Osteoblast (primary cell): ENCODE data around the gene ADCY4. TPM values are rescaled to one million over a fixed set of nuclear protein-coding genes. Genes with fewer than 3 reads are reported as not detected.
"Not testable (repeated sequence)": the region's sequence is repeated elsewhere in the genome, so short reads cannot be mapped to it uniquely, and the experiment has no call there.

Experiments
- DNase-seq: peaks from one replicate; pipeline ENCODE4 v3.0.0; 2011; ENCODE audit warnings: low spot score, mixed read lengths; ENCODE audit not compliant: insufficient read length; ENCODE audit errors: missing footprints
- H2AFZ ChIP-seq: 2 replicates; pipeline ENCODE4 v1.6.0; 2011; ENCODE audit warnings: mild to moderate bottlenecking, low read length
- H3K27ac ChIP-seq: 2 replicates; pipeline ENCODE4 v1.5.1; 2011; ENCODE audit warnings: mild to moderate bottlenecking, low read depth, low read length, moderate library complexity
- H3K27me3 ChIP-seq: 2 replicates; pipeline ENCODE4 v1.6.0; 2012; ENCODE audit warnings: mild to moderate bottlenecking, control low read depth, inconsistent platforms, low read length, moderate library complexity; ENCODE audit not compliant: insufficient read depth
- H3K36me3 ChIP-seq: 2 replicates; pipeline ENCODE4 v1.5.1; 2011; ENCODE audit warnings: mild to moderate bottlenecking, low read length, control low read depth, moderate library complexity; ENCODE audit not compliant: insufficient read depth
- H3K4me1 ChIP-seq: 2 replicates; pipeline ENCODE4 v1.5.1; 2011; ENCODE audit warnings: mild to moderate bottlenecking, low read length, control low read depth, moderate library complexity; ENCODE audit not compliant: insufficient read depth
- H3K4me2 ChIP-seq: 2 replicates; pipeline ENCODE4 v1.6.0; 2011; ENCODE audit warnings: mild to moderate bottlenecking, low read length; ENCODE audit not compliant: insufficient read depth
- H3K4me3 ChIP-seq: fragments of 200-600 bp; sonication (generic); 3 replicates; pipeline ENCODE4 v1.5.1; 2012; ENCODE audit warnings: mild to moderate bottlenecking, low read length, inconsistent platforms; ENCODE audit not compliant: insufficient read depth
- H3K79me2 ChIP-seq: 2 replicates; pipeline ENCODE4 v1.6.0; 2012; ENCODE audit warnings: mild to moderate bottlenecking, low read length, control low read depth, inconsistent platforms; ENCODE audit not compliant: insufficient read depth
- H3K9me3 ChIP-seq: 2 replicates; pipeline ENCODE4 v1.5.1; 2011; ENCODE audit warnings: low read depth, low read length, control low read depth
- H4K20me1 ChIP-seq: 2 replicates; pipeline ENCODE4 v1.6.0; 2012; ENCODE audit warnings: mild to moderate bottlenecking, low read length, control low read depth; ENCODE audit not compliant: insufficient read depth
- CTCF ChIP-seq: IDR thresholded peaks from 2 replicates; pipeline ENCODE4 v1.5.1; 2011; ENCODE audit warnings: mild to moderate bottlenecking, low read depth, low read length, moderate library complexity; ENCODE audit errors: extremely low read depth
- total RNA-seq: library from RNA; depleted of rRNA; stranded (reverse); fragments of >200 nt; gene quantifications from 2 replicates; pipeline ENCODE4 v1.2.3, GENCODE V29; 2012

Gene ADCY4
- total RNA-seq, 1 donor = 18.8 TPM

GRCh38 chr14:24327914-24328313, 7.0 kb downstream of the ADCY4 start:
- not testable (repeated sequence) for H2AFZ ChIP-seq, DNase-seq, H3K4me2 ChIP-seq, H3K27ac ChIP-seq, H3K4me3 ChIP-seq, H3K4me1 ChIP-seq, H3K79me2 ChIP-seq, H4K20me1 ChIP-seq, H3K9me3 ChIP-seq, H3K36me3 ChIP-seq, H3K27me3 ChIP-seq
- peak; percentile 42 for TF ChIP-seq CTCF

GRCh38 chr14:24327303-24327702, 7.6 kb downstream of the ADCY4 start:
- Histone ChIP-seq H3K9me3 (no peaks in the 10 kb centered on the region), H3K79me2 (no peaks in the 10 kb centered on the region), H4K20me1 (peaks cover 4% of the 10 kb centered on the region), H3K36me3 (peaks cover 11% of the 10 kb centered on the region), H3K4me1 (peaks cover under 1% of the 10 kb centered on the region), H3K27me3 (no peaks in the 10 kb centered on the region), H2AFZ (no peak overlapping the region), H3K4me3 (no peak overlapping the region), H3K27ac (no peak overlapping the region), H3K4me2 (no peak overlapping the region)
- TF ChIP-seq CTCF = no peak
- DNase-seq = no peak

- H2AFZ ChIP-seq = no peak overlapping the region
- TF ChIP-seq CTCF = no peak
- H3K27me3 ChIP-seq = no peaks in the 10 kb centered on the region
- H3K4me1 ChIP-seq = no peaks in the 10 kb centered on the region
- H3K9me3 ChIP-seq = no peaks in the 10 kb centered on the region
- no peak overlapping the region for H3K4me2 ChIP-seq
- no peak overlapping the region for H3K4me3 ChIP-seq
- H3K36me3 ChIP-seq = peaks cover 11% of the 10 kb centered on the region
- H3K79me2 ChIP-seq = no peaks in the 10 kb centered on the region
- H4K20me1 ChIP-seq = peaks cover 4% of the 10 kb centered on the region
- no peak overlapping the region for H3K27ac ChIP-seq
- peak; percentile 71 for DNase-seq
These were observed 8.9 kb downstream of the ADCY4 start for GRCh38 chr14:24325963-24326362.

GRCh38 chr14:24325041-24325530, 9.8 kb downstream of the ADCY4 start:
- Histone ChIP-seq H3K4me3 (no peak overlapping the region), H3K36me3 (peaks cover 11% of the 10 kb centered on the region), H3K79me2 (no peaks in the 10 kb centered on the region), H3K27me3 (no peaks in the 10 kb centered on the region), H2AFZ (no peak overlapping the region), H3K27ac (no peak overlapping the region), H3K9me3 (no peaks in the 10 kb centered on the region), H4K20me1 (peaks cover 4% of the 10 kb centered on the region), H3K4me1 (no peaks in the 10 kb centered on the region), H3K4me2 (no peak overlapping the region)
- no peak for TF ChIP-seq CTCF
- DNase-seq = no peak
